Right ventricle myocardium inferior (tissue), 1 donor: ENCODE data around the gene TPST1. TPM values are rescaled to one million over a fixed set of nuclear protein-coding genes. Genes with fewer than 3 reads are reported as not detected.
A peak's percentile ranks its signal among the peaks of the same experiment; 100 is the strongest.

ENCODE experiments used
- ATAC-seq: fragments of 200-7000 bp; cut with Tn5 transposase; one replicate; pipeline ENCODE4 v1.9.1; 2020; ENCODE audit warnings: mild to moderate bottlenecking, moderate library complexity
- DNase-seq: peaks from one replicate; pipeline ENCODE4 v3.0.0; 2021; ENCODE audit errors: missing footprints
- intact Hi-C: fragments of 100-400 bp; cut with DNase I; formaldehyde crosslinking; loops from one replicate; pipeline ENCODE4 v1.11.0; 2022
- total RNA-seq: library from RNA; stranded (reverse); fragmentation: NEBNext Ultra II Directional; extraction: Animal tissue kit (Norgen Biotek cat#: 25700); gene quantifications from one replicate; pipeline ENCODE4 v1.2.1, GENCODE V29; 2021
- donor health status: DM: no; HTN: yes; CAD: no; lungs with severe emphysema.

The TPST1 gene
- total RNA-seq, 1 donor from 2014 or later, result 6.5 TPM

GRCh38 chr7:66185680-66186187 is 19.4 kb upstream of the TPST1 start:
- DNase-seq, result no peak
- ATAC-seq, result no peak
- intact Hi-C loops, result no loop called here

- intact Hi-C loops, result no loop called here
- ATAC-seq (no peak), DNase-seq (no peak)
Measured at GRCh38 chr7:66186991-66187390, 18.1 kb upstream of the TPST1 start.

- DNase-seq, result no peak
- intact Hi-C loops, result no loop called here
- peak; percentile 79 for ATAC-seq
Measured at GRCh38 chr7:66187905-66188304, 17.2 kb upstream of the TPST1 start.

- intact Hi-C loops, result no loop called here
- ATAC-seq (no peak), DNase-seq (no peak)
Measured at GRCh38 chr7:66188645-66189044, 16.5 kb upstream of the TPST1 start.

GRCh38 chr7:66189695-66190503 is 15.2 kb upstream of the TPST1 start:
- DNase-seq (no peak), ATAC-seq (no peak)
- intact Hi-C loops, result no loop called here

GRCh38 chr7:66190504-66190857 is 14.7 kb upstream of the TPST1 start:
- DNase-seq (no peak), ATAC-seq (no peak)
- intact Hi-C loops, result no loop called here

- DNase-seq, result no peak
- intact Hi-C loops, result no loop called here
- no peak for ATAC-seq
Measured at GRCh38 chr7:66193146-66193725, 11.9 kb upstream of the TPST1 start.

- DNase-seq (no peak), ATAC-seq (no peak)
- intact Hi-C loops, result no loop called here
Measured at GRCh38 chr7:66198469-66198868, 6.7 kb upstream of the TPST1 start.

- DNase-seq (no peak), ATAC-seq (no peak)
- intact Hi-C loops, result no loop called here
Measured at GRCh38 chr7:66198956-66199355, 6.2 kb upstream of the TPST1 start.

GRCh38 chr7:66202441-66202840 is 2.7 kb upstream of the TPST1 start:
- intact Hi-C loops, result no loop called here
- no peak for DNase-seq
- ATAC-seq, result no peak

- DNase-seq, result no peak
- no peak for ATAC-seq
- intact Hi-C loops, result loop anchor here (5.0 kb wide), 2 partner anchors 53 to 287 kb away; no protein-coding TSS in a partner anchor
Measured at GRCh38 chr7:66205741-66206090, 582 bp downstream of the TPST1 start.

- ATAC-seq (no peak), DNase-seq (no peak)
- intact Hi-C loops, result loop anchor here (5.0 kb wide), 2 partner anchors 54 to 286 kb away; no protein-coding TSS in a partner anchor
Measured at GRCh38 chr7:66206119-66206933, 1.2 kb downstream of the TPST1 start.

GRCh38 chr7:66206934-66207240 is 1.8 kb downstream of the TPST1 start:
- DNase-seq, result no peak
- intact Hi-C loops, result loop anchor here (5.0 kb wide), 2 partner anchors 55 to 285 kb away; no protein-coding TSS in a partner anchor
- no peak for ATAC-seq

- DNase-seq (no peak), ATAC-seq (no peak)
- intact Hi-C loops, result loop anchor here (5.0 kb wide), 2 partner anchors 55 to 285 kb away; no protein-coding TSS in a partner anchor
Measured at GRCh38 chr7:66207540-66207939, 2.4 kb downstream of the TPST1 start.

- ATAC-seq, result peak; percentile 44
- intact Hi-C loops, result no loop called here
Measured at GRCh38 chr7:66211429-66211828, 6.3 kb downstream of the TPST1 start.

GRCh38 chr7:66213637-66214036 is 8.5 kb downstream of the TPST1 start:
- ATAC-seq, result no peak
- intact Hi-C loops, result no loop called here
- no peak for DNase-seq

More at GRCh38 chr7:66211429-66211828, 6.3 kb downstream of the TPST1 start:
- DNase-seq, result no peak

GRCh38 chr7:66216687-66217086 is 11.6 kb downstream of the TPST1 start:
- ATAC-seq (no peak), DNase-seq (no peak)
- intact Hi-C loops, result no loop called here

GRCh38 chr7:66219805-66220204 is 14.7 kb downstream of the TPST1 start:
- ATAC-seq (no peak), DNase-seq (no peak)
- intact Hi-C loops, result no loop called here

- ATAC-seq (no peak), DNase-seq (no peak)
- intact Hi-C loops, result no loop called here
Measured at GRCh38 chr7:66221442-66221841, 16.3 kb downstream of the TPST1 start.

GRCh38 chr7:66227808-66228207 is 22.7 kb downstream of the TPST1 start:
- DNase-seq (no peak), ATAC-seq (no peak)
- intact Hi-C loops, result no loop called here
